Osteoblast (primary cell): ENCODE data around the gene INO80. TPM values are rescaled to one million over a fixed set of nuclear protein-coding genes. Genes with fewer than 3 reads are reported as not detected.
"Not testable (repeated sequence)": the region's sequence is repeated elsewhere in the genome, so short reads cannot be mapped to it uniquely, and the experiment has no call there.

Experiments used
- DNase-seq: peaks from one replicate; pipeline ENCODE4 v3.0.0; 2011; ENCODE audit warnings: low spot score, mixed read lengths; ENCODE audit not compliant: insufficient read length; ENCODE audit errors: missing footprints
- H2AFZ ChIP-seq: 2 replicates; pipeline ENCODE4 v1.6.0; 2011; ENCODE audit warnings: mild to moderate bottlenecking, low read length
- H3K27ac ChIP-seq: 2 replicates; pipeline ENCODE4 v1.5.1; 2011; ENCODE audit warnings: mild to moderate bottlenecking, low read depth, low read length, moderate library complexity
- H3K27me3 ChIP-seq: 2 replicates; pipeline ENCODE4 v1.6.0; 2012; ENCODE audit warnings: mild to moderate bottlenecking, control low read depth, inconsistent platforms, low read length, moderate library complexity; ENCODE audit not compliant: insufficient read depth
- H3K36me3 ChIP-seq: 2 replicates; pipeline ENCODE4 v1.5.1; 2011; ENCODE audit warnings: mild to moderate bottlenecking, low read length, control low read depth, moderate library complexity; ENCODE audit not compliant: insufficient read depth
- H3K4me1 ChIP-seq: 2 replicates; pipeline ENCODE4 v1.5.1; 2011; ENCODE audit warnings: mild to moderate bottlenecking, low read length, control low read depth, moderate library complexity; ENCODE audit not compliant: insufficient read depth
- H3K4me2 ChIP-seq: 2 replicates; pipeline ENCODE4 v1.6.0; 2011; ENCODE audit warnings: mild to moderate bottlenecking, low read length; ENCODE audit not compliant: insufficient read depth
- H3K4me3 ChIP-seq: fragments of 200-600 bp; sonication (generic); 3 replicates; pipeline ENCODE4 v1.5.1; 2012; ENCODE audit warnings: mild to moderate bottlenecking, low read length, inconsistent platforms; ENCODE audit not compliant: insufficient read depth
- H3K79me2 ChIP-seq: 2 replicates; pipeline ENCODE4 v1.6.0; 2012; ENCODE audit warnings: mild to moderate bottlenecking, low read length, control low read depth, inconsistent platforms; ENCODE audit not compliant: insufficient read depth
- H3K9me3 ChIP-seq: 2 replicates; pipeline ENCODE4 v1.5.1; 2011; ENCODE audit warnings: low read depth, low read length, control low read depth
- H4K20me1 ChIP-seq: 2 replicates; pipeline ENCODE4 v1.6.0; 2012; ENCODE audit warnings: mild to moderate bottlenecking, low read length, control low read depth; ENCODE audit not compliant: insufficient read depth
- CTCF ChIP-seq: IDR thresholded peaks from 2 replicates; pipeline ENCODE4 v1.5.1; 2011; ENCODE audit warnings: mild to moderate bottlenecking, low read depth, low read length, moderate library complexity; ENCODE audit errors: extremely low read depth
- total RNA-seq: library from RNA; depleted of rRNA; stranded (reverse); fragments of >200 nt; gene quantifications from 2 replicates; pipeline ENCODE4 v1.2.3, GENCODE V29; 2012

Gene INO80
- total RNA-seq, 1 donor, result 23.5 TPM

- no peaks in the 10 kb centered on the region for H3K36me3 ChIP-seq
- no peak overlapping the region for H2AFZ ChIP-seq
- H4K20me1 ChIP-seq, result no peaks in the 10 kb centered on the region
- no peak for TF ChIP-seq CTCF
- H3K4me1 ChIP-seq, result no peaks in the 10 kb centered on the region
- H3K4me3 ChIP-seq, result no peak overlapping the region
- no peaks in the 10 kb centered on the region for H3K27me3 ChIP-seq
- no peak for DNase-seq
- H3K79me2 ChIP-seq, result no peaks in the 10 kb centered on the region
- no peaks in the 10 kb centered on the region for H3K9me3 ChIP-seq
- H3K27ac ChIP-seq, result no peak overlapping the region
- no peak overlapping the region for H3K4me2 ChIP-seq
Observed at GRCh38 chr15:40968290-40969085, 147.6 kb downstream of the INO80 start.

- DNase-seq, result no peak
- Histone ChIP-seq H3K79me2 (no peaks in the 10 kb centered on the region), H3K4me2 (no peak overlapping the region), H3K36me3 (no peaks in the 10 kb centered on the region), H3K4me3 (no peak overlapping the region), H3K27ac (no peak overlapping the region), H3K9me3 (no peaks in the 10 kb centered on the region), H2AFZ (no peak overlapping the region), H3K27me3 (no peaks in the 10 kb centered on the region), H3K4me1 (no peaks in the 10 kb centered on the region), H4K20me1 (no peaks in the 10 kb centered on the region)
- TF ChIP-seq CTCF, result no peak
Observed at GRCh38 chr15:40964634-40965033, 151.4 kb downstream of the INO80 start.

- Histone ChIP-seq H3K27ac (no peak overlapping the region), H3K27me3 (no peaks in the 10 kb centered on the region), H3K4me2 (no peak overlapping the region), H3K4me3 (no peak overlapping the region), H3K79me2 (no peaks in the 10 kb centered on the region), H2AFZ (no peak overlapping the region), H4K20me1 (no peaks in the 10 kb centered on the region), H3K9me3 (no peaks in the 10 kb centered on the region), H3K4me1 (no peaks in the 10 kb centered on the region), H3K36me3 (no peaks in the 10 kb centered on the region)
- no peak for TF ChIP-seq CTCF
- no peak for DNase-seq
Observed at GRCh38 chr15:40964006-40964405, 152.1 kb downstream of the INO80 start.

GRCh38 chr15:40963201-40963600 lies 152.9 kb downstream of the INO80 start:
- Histone ChIP-seq H4K20me1 (no peaks in the 10 kb centered on the region), H3K4me2 (no peak overlapping the region), H3K36me3 (no peaks in the 10 kb centered on the region), H3K4me3 (no peak overlapping the region), H3K79me2 (no peaks in the 10 kb centered on the region), H3K27me3 (no peaks in the 10 kb centered on the region), H3K4me1 (no peaks in the 10 kb centered on the region), H3K9me3 (no peaks in the 10 kb centered on the region), H2AFZ (no peak overlapping the region), H3K27ac (no peak overlapping the region)
- DNase-seq, result no peak
- no peak for TF ChIP-seq CTCF

GRCh38 chr15:40962317-40962716 lies 153.8 kb downstream of the INO80 start:
- H3K27me3 ChIP-seq, H3K9me3 ChIP-seq, H3K4me2 ChIP-seq, H3K36me3 ChIP-seq, H2AFZ ChIP-seq, H3K27ac ChIP-seq, DNase-seq, H4K20me1 ChIP-seq, H3K79me2 ChIP-seq, H3K4me3 ChIP-seq, H3K4me1 ChIP-seq: not testable (repeated sequence)

- not testable (repeated sequence) for H3K4me1 ChIP-seq, H3K27me3 ChIP-seq, H3K36me3 ChIP-seq, H3K4me3 ChIP-seq, H2AFZ ChIP-seq, H4K20me1 ChIP-seq, DNase-seq, H3K4me2 ChIP-seq, H3K9me3 ChIP-seq, H3K27ac ChIP-seq, H3K79me2 ChIP-seq
Observed at GRCh38 chr15:40961740-40962139, 154.3 kb downstream of the INO80 start.
